Ovary (tissue), 9 donors: ENCODE results near the gene BSN. TPM values are rescaled to one million over a fixed set of nuclear protein-coding genes. Genes with fewer than 3 reads are reported as not detected.

ENCODE experiments used
- DNase-seq, 5 donors: peaks; one replicate each; pipeline ENCODE4 v3.0.0-alpha.2; 2019 to 2020
- H3K27ac ChIP-seq, 2 donors: fragments of 200-600 bp; one replicate each; pipeline versions ENCODE4 v1.5.1 to v1.8.0; 2019 to 2022
- H3K27me3 ChIP-seq: fragments of 200-600 bp; one replicate; pipeline ENCODE4 v1.8.0; 2022
- H3K36me3 ChIP-seq: fragments of 200-600 bp; sonication (generic); one replicate; pipeline ENCODE4 v1.5.1; 2019
- H3K4me1 ChIP-seq: one replicate; pipeline ENCODE4 v1.8.1; 2013; ENCODE audit warnings: mild to moderate bottlenecking, moderate library complexity; ENCODE audit not compliant: insufficient read depth
- H3K4me3 ChIP-seq: fragments of 200-600 bp; sonication (generic); one replicate; pipeline ENCODE4 v1.5.1; 2017
- H3K9me3 ChIP-seq, 2 donors: fragments of 200-600 bp in 1 of 2; sonication (generic) in 1 of 2; one replicate each; pipeline versions ENCODE4 v1.5.1 to v1.8.1; 2013 to 2019; ENCODE audit warnings: mild to moderate bottlenecking in 1 of 2, moderate library complexity in 1 of 2
- CTCF ChIP-seq, 3 donors: fragments of 450-650 bp in 2 of 3; fragments of 200-600 bp in 1 of 3; IDR thresholded peaks; one replicate each; pipeline versions ENCODE4 v1.5.1 to v1.8.0; 2016 to 2022; ENCODE audit warnings: antibody characterized with exemption in 3 of 3, mild to moderate bottlenecking in 1 of 3
- EP300 ChIP-seq: sonication (generic); formaldehyde crosslinking; IDR thresholded peaks from one replicate; pipeline ENCODE4 v1.6.1; 2017; ENCODE audit warnings: antibody characterized with exemption
- POLR2A ChIP-seq: fragments of 450-650 bp; IDR thresholded peaks from one replicate; pipeline ENCODE4 v1.6.1; 2017; ENCODE audit warnings: antibody characterized with exemption, mild to moderate bottlenecking, moderate library complexity
- WGBS, 3 donors: extraction: QIAGEN DNeasy Blood & Tissue Kit in 1 of 3; methylation state at CpG; one replicate each; pipeline versions ENCODE4 v1.1.5 to v1.1.7; 2013 to 2017; 5-methylcytosine and 5-hydroxymethylcytosine counted together
- intact Hi-C, 4 donors: fragments of 100-400 bp; cut with DNase I; formaldehyde crosslinking; loops; one replicate each; pipeline versions ENCODE4 v1.11.0 to v1.15.1; 2022 to 2023
- polyA plus RNA-seq, 2 donors: library from polyadenylated mRNA; stranded (reverse); fragments of 200-250 nt in 1 of 2; fragments of 350-450 nt in 1 of 2; fragmentation: Illumina TruSeq in 1 of 2; extraction: RNeasy Lipid Tissue Mini Kit (QIAGEN cat#74804) in 1 of 2; gene quantifications; one replicate each; pipeline ENCODE4 v1.2.3, GENCODE V29; 2013 to 2014
- total RNA-seq, 7 donors: library from RNA; depleted of rRNA in 2 of 7; stranded (reverse); fragments of >200 nt in 2 of 7; fragmentation: NEBNext Ultra II Directional in 3 of 7; extraction: Animal tissue kit (Norgen Biotek cat#: 25700) in 3 of 7; gene quantifications; one replicate each; pipeline versions ENCODE4 v1.1.0 to v1.2.4, GENCODE V29; 2016 to 2023
- donor health status: DM: no; HTN: no; CAD: no; lungs with moderate emphysema.
- donor health status: DM: no; HTN: no; CAD: no.
- donor health status: Bipolar disorder and iron deficiency.
- donor health status: DM: yes; HTN: yes; CAD: no.
- donor health status: DM: no; HTN: no; CAD: no.
- donor health status: DM: yes; HTN: yes; CAD: no.

BSN gene
- total and polyA plus RNA-seq, 9 donors: 0.12 to 3.5 (median 0.77) TPM

GRCh38 chr3:49630784-49631183 lies 76.5 kb downstream of the BSN start:
- Histone ChIP-seq H3K9me3 (no peaks in the 10 kb centered on the region), H3K36me3 (no peaks in the 10 kb centered on the region), H3K27ac (no peak overlapping the region), H3K27me3 (no peaks in the 10 kb centered on the region), H3K4me1 (no peaks in the 10 kb centered on the region), H3K4me3 (no peak overlapping the region)
- 78 to 92% (median 80%) methylated on average over 1 of the region's 1 CpG for WGBS, 3 donors
- intact Hi-C loops: no loop called here
- TF ChIP-seq EP300 (no peak), POLR2A (no peak), CTCF (IDR thresholded peaks at IDR 0.05) (no peak)
- no peak for DNase-seq

GRCh38 chr3:49634736-49635135 lies 80.5 kb downstream of the BSN start:
- WGBS, 3 donors: 76 to 82% (median 81%) methylated on average over 3 of the region's 3 CpGs
- peaks cover 2% of the 10 kb centered on the region for H3K4me1 ChIP-seq
- intact Hi-C loops: no loop called here
- no peaks in the 10 kb centered on the region for H3K27me3 ChIP-seq
- no peaks in the 10 kb centered on the region for H3K9me3 ChIP-seq
- no peak overlapping the region for H3K27ac ChIP-seq
- H3K36me3 ChIP-seq: no peaks in the 10 kb centered on the region
- DNase-seq: no peak
- TF ChIP-seq CTCF (IDR thresholded peaks at IDR 0.05) (no peak), POLR2A (no peak), EP300 (no peak)
- no peak overlapping the region for H3K4me3 ChIP-seq

- Histone ChIP-seq H3K4me1 (peaks cover 2% of the 10 kb centered on the region), H3K27ac (no peak overlapping the region), H3K36me3 (no peaks in the 10 kb centered on the region), H3K4me3 (no peak overlapping the region), H3K27me3 (no peaks in the 10 kb centered on the region), H3K9me3 (no peaks in the 10 kb centered on the region)
- TF ChIP-seq EP300 (no peak), POLR2A (no peak), CTCF (IDR thresholded peaks at IDR 0.05) (no peak)
- no peak for DNase-seq
- WGBS, 3 donors: 62 to 72% (median 71%) methylated on average over 7 of the region's 7 CpGs
- intact Hi-C loops: no loop called here
Observed at GRCh38 chr3:49636883-49637609, 82.8 kb downstream of the BSN start.

GRCh38 chr3:49638445-49638844 lies 84.2 kb downstream of the BSN start:
- H3K9me3 ChIP-seq: no peaks in the 10 kb centered on the region
- H3K4me3 ChIP-seq: no peak overlapping the region
- 38 to 51% (median 47%) methylated on average over 8 of the region's 8 CpGs for WGBS, 3 donors
- H3K4me1 ChIP-seq: peaks cover 2% of the 10 kb centered on the region
- intact Hi-C loops: no loop called here
- H3K27me3 ChIP-seq: no peaks in the 10 kb centered on the region
- H3K27ac ChIP-seq: no peak overlapping the region
- no peaks in the 10 kb centered on the region for H3K36me3 ChIP-seq
- no peak for TF ChIP-seq EP300
- TF ChIP-seq POLR2A: no peak
- no peak for TF ChIP-seq CTCF (IDR thresholded peaks at IDR 0.05)
- DNase-seq: no peak
